HG02973 (cell line): ENCODE results near the gene PNRC1.
A peak's percentile ranks its signal among the peaks of the same experiment; 100 is the strongest.
"Not testable (repeated sequence)": the region's sequence is repeated elsewhere in the genome, so short reads cannot be mapped to it uniquely, and the experiment has no call there.

Source experiments
- ATAC-seq: cut with Tn5 transposase; IDR thresholded peaks from one replicate; pipeline ENCODE4 v1.9.1; 2021; ENCODE audit warnings: moderate library complexity; ENCODE audit not compliant: unreplicated experiment

The PNRC1 gene

GRCh38 chr6:89058627-89059026, 21.9 kb upstream of the PNRC1 start:
- ATAC-seq, result no peak

DNA sequence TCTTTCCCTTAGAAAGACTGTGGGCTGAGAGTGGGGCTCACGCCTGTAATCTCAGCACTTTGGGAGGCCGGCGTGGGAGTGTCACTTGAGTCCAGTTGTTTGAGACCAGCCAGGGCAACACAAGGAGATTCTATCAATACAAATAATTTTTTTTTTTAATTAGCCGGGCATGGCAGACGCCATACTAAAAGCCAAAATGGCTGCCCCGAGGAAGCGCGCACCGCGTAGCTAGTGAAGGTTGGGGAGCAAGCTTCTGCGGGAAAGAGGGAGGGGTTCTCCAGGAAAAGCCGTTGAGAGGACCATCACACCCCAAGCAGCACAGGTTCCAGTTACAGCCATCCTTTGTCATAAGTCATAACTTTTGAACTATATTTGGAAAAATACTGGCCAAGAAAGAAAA, 21.3 kb upstream of the PNRC1 start:
- ATAC-seq, result no peak

- ATAC-seq, result no peak
Observed at GRCh38 chr6:89063881-89064280, 16.7 kb upstream of the PNRC1 start.

DNA sequence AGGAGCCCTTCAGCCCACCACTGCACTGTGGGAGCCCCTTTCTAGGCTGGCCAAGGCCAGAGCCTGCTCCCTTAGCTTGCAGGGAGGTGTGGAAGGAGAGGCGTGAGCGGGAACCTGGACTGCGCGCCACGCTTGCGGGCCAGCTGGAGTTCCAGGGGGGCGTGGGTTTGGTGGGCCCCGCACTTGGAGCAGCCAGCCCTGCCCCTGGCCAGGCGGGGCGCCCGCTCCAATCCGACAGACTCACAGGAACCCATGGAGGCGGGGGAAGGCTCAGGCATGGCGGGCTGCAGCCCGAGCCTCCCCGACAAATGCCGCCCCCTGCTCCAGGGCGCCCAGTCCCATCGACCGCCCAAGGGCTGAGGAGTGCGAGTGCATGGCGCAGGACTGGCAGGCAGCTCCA, 15.6 kb upstream of the PNRC1 start:
- ATAC-seq, result not testable (repeated sequence)

GRCh38 chr6:89066121-89066520, 14.4 kb upstream of the PNRC1 start:
- ATAC-seq, result not testable (repeated sequence)

- ATAC-seq, result no peak
Observed at GRCh38 chr6:89066940-89067646, 13.5 kb upstream of the PNRC1 start.

DNA sequence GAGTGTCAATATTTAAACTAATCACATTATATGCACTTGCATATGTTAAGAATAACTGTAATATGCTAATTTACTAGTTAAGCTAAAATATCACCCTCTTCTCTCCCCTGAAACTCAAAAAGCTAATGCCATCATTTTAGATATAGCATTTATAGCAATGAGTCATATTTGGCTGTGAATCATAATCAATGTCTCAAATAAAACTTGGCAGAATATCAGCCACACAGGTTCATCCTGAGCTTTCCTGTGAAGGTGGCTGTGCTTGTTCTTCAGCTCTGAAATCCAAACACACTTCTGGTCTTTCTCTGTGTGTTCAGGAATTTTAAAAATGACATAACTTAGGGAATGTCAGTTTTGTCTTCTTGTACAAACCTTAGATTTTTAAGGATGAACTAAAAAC, 12.8 kb upstream of the PNRC1 start:
- ATAC-seq, result no peak

GRCh38 chr6:89068695-89069094, 11.9 kb upstream of the PNRC1 start:
- ATAC-seq, result no peak

DNA sequence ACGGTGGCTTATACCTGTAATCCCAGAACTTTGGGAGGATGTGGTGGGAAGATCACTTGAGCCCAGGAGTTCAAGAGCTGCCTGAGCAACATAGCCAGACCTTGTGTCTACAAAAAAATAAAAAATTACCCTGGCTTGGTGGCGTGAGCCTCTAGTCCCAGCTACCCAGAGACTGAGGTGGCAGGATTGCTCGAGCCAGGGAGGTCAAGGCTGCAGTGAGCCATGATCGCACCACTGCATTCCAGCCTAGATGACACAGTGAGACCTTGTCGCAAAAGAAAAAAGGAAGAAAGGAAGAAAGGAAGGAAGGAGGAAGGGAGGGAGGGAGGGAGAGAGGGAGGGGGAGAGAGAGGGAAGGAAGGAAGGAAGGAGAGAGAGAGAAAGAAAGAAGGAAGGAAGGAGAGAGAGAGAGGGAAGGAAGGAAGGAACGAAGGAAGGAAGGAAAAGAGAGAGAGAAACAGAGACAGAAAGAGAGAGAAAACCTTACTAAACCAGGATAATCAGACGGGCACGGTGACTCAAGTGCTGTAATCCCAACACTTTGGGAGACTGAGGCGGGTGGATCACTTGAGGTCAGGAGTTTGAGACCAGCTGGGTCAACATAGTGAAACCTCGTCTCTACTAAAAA, 10.9 kb upstream of the PNRC1 start:
- ATAC-seq, result no peak

DNA sequence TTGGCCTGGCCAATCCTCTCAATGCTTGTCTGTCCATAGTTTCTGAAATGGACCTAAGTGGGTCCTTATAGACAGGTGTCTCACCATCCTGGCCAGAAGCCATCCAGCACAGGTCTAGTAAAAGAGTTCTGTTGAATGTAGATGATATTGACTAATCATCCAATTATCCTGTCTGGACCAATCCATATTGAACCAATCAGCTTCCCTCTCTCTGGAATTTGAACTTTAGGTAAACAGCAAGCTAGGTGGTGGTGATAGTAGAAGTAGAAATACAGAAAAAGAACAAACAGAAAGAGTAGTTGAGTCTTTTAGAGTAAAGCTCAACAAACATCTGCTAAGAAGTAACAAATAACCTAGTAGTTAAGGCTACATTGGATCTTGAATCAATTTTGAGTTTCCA, 9.5 kb upstream of the PNRC1 start:
- no peak for ATAC-seq

DNA sequence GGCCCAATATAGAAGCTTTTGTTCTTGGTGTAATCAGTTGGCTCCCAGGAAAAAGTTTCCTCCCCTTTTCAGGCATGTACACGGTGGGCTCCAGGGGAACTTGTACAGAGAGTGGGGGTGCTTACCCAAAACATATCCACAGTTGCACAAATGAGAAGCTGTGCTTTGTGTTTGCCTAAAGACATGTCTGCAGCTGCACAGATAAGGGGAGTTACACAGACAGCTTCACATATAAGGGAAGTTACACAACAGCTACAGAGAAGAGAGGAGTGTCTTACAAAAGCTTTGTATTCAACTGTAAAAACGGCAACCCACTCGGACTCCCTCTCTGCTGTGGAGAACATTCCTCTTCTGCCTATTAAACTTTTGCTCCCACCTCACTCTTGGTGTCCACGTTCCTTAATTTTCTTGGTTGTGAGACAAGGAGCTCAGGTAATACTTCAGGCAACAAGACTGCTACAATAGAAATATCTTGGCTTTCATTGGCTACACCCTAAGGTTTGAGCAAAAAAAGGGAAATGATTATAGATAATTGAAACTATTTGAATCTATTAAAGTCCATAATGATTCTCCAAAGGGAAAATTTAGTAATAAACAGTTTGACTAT, 7.4 kb upstream of the PNRC1 start:
- no peak for ATAC-seq

- ATAC-seq, result no peak
Observed at GRCh38 chr6:89073840-89074239, 6.7 kb upstream of the PNRC1 start.

DNA sequence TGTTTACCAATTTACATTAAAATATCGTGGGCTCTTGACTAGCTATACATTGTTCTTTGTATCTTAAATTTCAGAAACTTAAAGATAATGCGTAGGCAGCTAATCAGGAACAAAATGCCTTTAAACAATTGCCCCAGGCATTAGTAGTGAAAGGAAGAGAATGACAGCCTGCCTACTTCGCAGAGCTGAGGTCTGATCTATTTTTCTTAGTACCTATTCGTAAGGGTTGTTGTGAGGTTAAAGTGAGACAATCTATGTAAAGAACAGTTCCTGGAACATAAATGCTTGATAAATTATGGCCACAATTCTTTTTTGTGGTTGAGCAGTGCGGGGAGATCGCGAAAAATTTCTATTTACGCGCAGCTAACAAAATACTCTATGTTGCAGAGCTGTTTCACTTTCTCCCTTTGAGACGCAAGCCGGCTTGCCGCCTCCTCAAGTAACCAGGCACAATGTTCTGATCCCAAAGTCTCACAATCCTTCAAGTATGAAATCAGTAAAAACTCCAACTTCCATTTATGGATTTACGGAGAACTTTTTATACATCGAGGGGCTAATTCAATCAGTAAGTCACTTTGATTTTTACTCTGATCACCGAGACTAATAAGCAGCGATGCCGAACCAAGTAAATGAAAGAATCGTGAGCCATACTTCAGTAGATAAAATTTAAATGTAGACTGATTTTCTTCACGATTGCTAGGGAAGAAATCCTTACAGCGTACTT, 878 bp upstream of the PNRC1 start:
- no peak for ATAC-seq

DNA sequence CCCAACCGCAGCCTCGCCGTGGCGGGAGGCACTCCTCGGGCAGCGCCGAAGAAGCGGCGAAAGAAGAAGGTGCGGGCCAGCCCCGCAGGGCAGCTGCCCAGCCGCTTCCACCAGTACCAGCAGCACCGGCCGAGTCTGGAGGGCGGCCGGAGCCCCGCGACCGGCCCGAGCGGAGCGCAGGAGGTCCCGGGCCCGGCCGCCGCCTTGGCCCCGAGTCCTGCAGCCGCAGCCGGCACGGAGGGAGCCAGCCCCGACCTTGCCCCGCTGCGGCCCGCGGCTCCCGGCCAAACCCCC, 525 bp downstream of the PNRC1 start:
- ATAC-seq, result peak; percentile 11

GRCh38 chr6:89081423-89082322, 1.1 kb downstream of the PNRC1 start:
- ATAC-seq, result peak; percentile 47

- no peak for ATAC-seq
Observed at GRCh38 chr6:89082486-89082891, 1.9 kb downstream of the PNRC1 start.

DNA sequence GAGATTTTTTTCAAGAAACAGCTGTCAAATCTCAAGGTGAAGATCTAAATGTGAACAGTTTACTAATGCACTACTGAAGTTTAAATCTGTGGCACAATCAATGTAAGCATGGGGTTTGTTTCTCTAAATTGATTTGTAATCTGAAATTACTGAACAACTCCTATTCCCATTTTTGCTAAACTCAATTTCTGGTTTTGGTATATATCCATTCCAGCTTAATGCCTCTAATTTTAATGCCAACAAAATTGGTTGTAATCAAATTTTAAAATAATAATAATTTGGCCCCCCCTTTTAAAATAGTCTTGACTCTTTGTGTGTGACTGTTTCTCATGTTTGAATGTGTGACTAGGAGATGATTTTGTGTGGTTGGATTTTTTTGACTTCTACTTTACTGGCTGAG, 4.0 kb downstream of the PNRC1 start:
- no peak for ATAC-seq

- no peak for ATAC-seq
Observed at GRCh38 chr6:89084954-89085353, 4.4 kb downstream of the PNRC1 start.

- ATAC-seq, result no peak
Observed at GRCh38 chr6:89085409-89086205, 5.1 kb downstream of the PNRC1 start.

DNA sequence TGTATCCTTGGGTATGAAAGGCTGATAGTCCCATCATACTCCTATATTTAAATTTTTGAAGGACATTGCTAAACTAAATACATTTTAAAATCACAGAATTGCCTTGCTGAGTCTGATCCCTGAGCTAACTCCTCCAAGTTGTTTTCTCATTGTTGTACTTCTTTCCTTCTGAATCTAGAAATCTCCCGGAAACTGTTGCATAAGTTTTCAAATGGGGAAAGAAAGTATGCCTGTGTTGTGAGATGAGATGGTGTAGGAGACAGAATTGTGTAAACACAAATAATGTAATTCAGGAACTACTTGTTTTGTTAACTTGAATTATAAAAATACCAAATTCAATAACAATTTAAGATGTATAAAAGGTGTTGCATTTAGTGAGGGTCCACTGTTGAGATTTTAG, 7.3 kb downstream of the PNRC1 start:
- no peak for ATAC-seq
